Activated naive CD4-positive, alpha-beta T cell treated with anti-CD3 and anti-CD28 coated beads, Interleukin-2, amount 10 ng/mL, durations not matched to agents 7 days and 5 days (primary cell): Measurements from ENCODE around the gene C20orf173.

Source experiments
- CTCF ChIA-PET: fragments of 350-600 bp; sonication (Branson Sonifier 250); formaldehyde crosslinking; loops from one replicate; lab custom pipeline; 2021; ENCODE audit warnings: antibody characterized with exemption; lab: Charles Lee
- DNase-seq: peaks from one replicate; pipeline ENCODE4 v3.0.0-alpha.2; 2020
- H3K27ac Mint-ChIP-seq: one replicate; pipeline ENCODE4 v1.8.0; 2021; ENCODE audit warnings: mild to moderate bottlenecking, moderate library complexity, mixed read lengths
- H3K27me3 Mint-ChIP-seq: one replicate; pipeline ENCODE4 v1.8.0; 2021; ENCODE audit warnings: mild to moderate bottlenecking, mixed read lengths
- H3K36me3 Mint-ChIP-seq: one replicate; pipeline ENCODE4 v1.8.0; 2021; ENCODE audit warnings: mixed read lengths
- H3K4me1 Mint-ChIP-seq: one replicate; pipeline ENCODE4 v1.8.0; 2021; ENCODE audit warnings: mixed read lengths
- H3K4me3 Mint-ChIP-seq: one replicate; pipeline ENCODE4 v1.8.0; 2021; ENCODE audit warnings: mild to moderate bottlenecking, moderate library complexity, mixed read lengths
- H3K9me3 Mint-ChIP-seq: one replicate; pipeline ENCODE4 v1.8.0; 2021; ENCODE audit warnings: mixed read lengths

C20orf173 gene

DNA sequence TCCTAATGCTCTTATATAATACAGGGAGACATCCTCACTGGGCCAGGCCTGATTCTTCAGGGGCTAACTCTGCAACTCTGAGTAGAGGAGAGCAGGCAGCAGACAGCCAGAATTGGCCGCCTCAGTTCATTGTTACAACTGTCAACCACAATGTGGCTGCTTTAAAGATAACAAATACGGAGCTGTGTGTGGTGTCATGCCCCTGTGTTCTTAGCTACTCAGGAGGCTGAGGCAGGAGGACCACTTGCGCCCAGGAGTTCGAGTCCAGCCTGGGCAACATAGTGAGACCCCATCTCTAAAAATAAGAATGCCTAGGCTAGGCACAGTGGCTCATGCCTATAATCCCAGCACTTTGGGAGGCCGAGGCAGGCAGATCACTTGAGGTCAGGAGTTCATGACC lies 39.7 kb downstream of the C20orf173 start:
- peaks cover 58% of the 10 kb centered on the region for H3K36me3 Mint-ChIP-seq
- CTCF ChIA-PET: interaction anchor here (1.0 kb wide), 1 partner anchor 130 kb away, joined by 3 read pairs; no protein-coding TSS in a partner anchor
- H3K4me3 Mint-ChIP-seq: peak overlapping the region; percentile 98
- no peaks in the 10 kb centered on the region for H3K27me3 Mint-ChIP-seq
- H3K9me3 Mint-ChIP-seq: no peaks in the 10 kb centered on the region
- H3K27ac Mint-ChIP-seq: peak overlapping the region; percentile 98
- peak; percentile 38 for DNase-seq
- H3K4me1 Mint-ChIP-seq: peaks cover 51% of the 10 kb centered on the region

GRCh38 chr20:35487479-35487878 lies 42.0 kb downstream of the C20orf173 start:
- no peaks in the 10 kb centered on the region for H3K27me3 Mint-ChIP-seq
- H3K9me3 Mint-ChIP-seq: peaks cover 4% of the 10 kb centered on the region
- CTCF ChIA-PET: no interaction called here
- H3K36me3 Mint-ChIP-seq: peaks cover 52% of the 10 kb centered on the region
- H3K4me3 Mint-ChIP-seq: no peak overlapping the region
- H3K4me1 Mint-ChIP-seq: peaks cover 44% of the 10 kb centered on the region
- no peak for DNase-seq
- H3K27ac Mint-ChIP-seq: no peak overlapping the region

DNA sequence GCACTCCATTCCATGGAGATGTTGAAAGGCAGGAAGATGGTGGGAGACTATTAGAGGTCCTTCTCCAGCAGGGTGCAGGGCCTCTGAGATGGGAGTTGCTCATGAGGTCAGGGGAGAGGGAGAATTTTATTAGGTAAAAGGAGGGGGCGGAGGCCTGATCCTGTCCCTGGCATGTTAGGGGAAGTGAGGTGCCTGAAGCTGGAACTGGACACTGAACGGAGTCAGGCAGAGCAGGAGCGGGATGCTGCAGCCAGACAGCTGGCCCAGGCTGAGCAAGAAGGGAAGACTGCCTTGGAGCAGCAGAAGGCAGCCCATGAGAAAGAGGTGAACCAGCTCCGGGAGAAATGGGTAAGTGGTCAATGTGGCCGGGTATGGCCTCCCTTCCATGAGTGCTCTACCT lies 49.7 kb downstream of the C20orf173 start:
- DNase-seq: no peak
- no peaks in the 10 kb centered on the region for H3K27me3 Mint-ChIP-seq
- CTCF ChIA-PET: interaction anchor here (1.1 to 2.0 kb wide), 3 partner anchors 16 to 23 kb away, joined by 3 to 9 read pairs (median 5); no protein-coding TSS in a partner anchor
- peaks cover 4% of the 10 kb centered on the region for H3K9me3 Mint-ChIP-seq
- H3K4me3 Mint-ChIP-seq: no peak overlapping the region
- peaks cover 32% of the 10 kb centered on the region for H3K36me3 Mint-ChIP-seq
- H3K4me1 Mint-ChIP-seq: peaks cover 3% of the 10 kb centered on the region
- H3K27ac Mint-ChIP-seq: peak overlapping the region; percentile 16

GRCh38 chr20:35478804-35479472 lies 50.5 kb downstream of the C20orf173 start:
- peak; percentile 37 for DNase-seq
- no peaks in the 10 kb centered on the region for H3K4me1 Mint-ChIP-seq
- peaks cover 24% of the 10 kb centered on the region for H3K36me3 Mint-ChIP-seq
- H3K27ac Mint-ChIP-seq: no peak overlapping the region
- no peaks in the 10 kb centered on the region for H3K9me3 Mint-ChIP-seq
- H3K4me3 Mint-ChIP-seq: no peak overlapping the region
- CTCF ChIA-PET: interaction anchor here (1.1 to 2.0 kb wide), 3 partner anchors 15 to 24 kb away, joined by 3 to 9 read pairs (median 5); no protein-coding TSS in a partner anchor
- H3K27me3 Mint-ChIP-seq: no peaks in the 10 kb centered on the region
